HT-29 (cell line): ENCODE results near the gene FANCC. TPM values are rescaled to one million over a fixed set of nuclear protein-coding genes. Genes with fewer than 3 reads are reported as not detected.

ENCODE experiments used
- DNase-seq: peaks from one replicate; pipeline ENCODE4 v3.0.0-alpha.2; 2015; ENCODE audit warnings: low spot score
- total RNA-seq: library from RNA; depleted of rRNA; stranded (reverse); fragments of >200 nt; shearing (Covaris generic); gene quantifications from 2 replicates; pipeline ENCODE4 v1.2.3, GENCODE V29; 2014

Gene FANCC
- total RNA-seq, 1 experiment from 2014 or later: 10.6 TPM

DNA sequence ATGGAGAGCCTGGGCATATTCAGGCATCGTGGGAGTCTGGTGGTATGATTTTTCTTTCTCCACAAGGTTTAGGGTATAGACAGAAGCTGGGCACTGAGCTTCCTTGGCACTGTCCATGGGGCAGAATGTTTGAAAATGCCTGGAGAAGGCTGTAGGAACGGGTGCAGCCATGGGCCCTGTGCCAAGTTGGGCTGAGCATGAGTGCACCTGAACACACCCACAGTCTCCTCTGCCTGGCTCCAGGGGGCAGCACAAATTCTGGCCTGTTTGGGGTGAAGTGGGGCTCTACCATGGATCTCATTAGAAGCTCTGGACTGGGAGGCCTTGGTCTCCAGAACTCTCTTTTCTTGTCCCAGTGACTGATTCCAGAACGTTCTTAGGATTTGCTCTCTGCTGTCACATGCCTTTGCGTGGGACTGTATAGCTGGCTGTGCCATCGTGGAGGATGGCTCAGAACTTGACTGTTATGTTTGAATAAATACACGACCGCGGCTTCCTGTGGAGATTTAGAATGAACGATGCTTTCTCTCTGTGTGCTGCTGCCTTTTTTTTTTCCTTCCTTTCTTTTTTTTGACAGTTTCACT lies 229.8 kb downstream of the FANCC start:
- DNase-seq: peak; percentile 69

- no peak for DNase-seq
Observed at GRCh38 chr9:95086564-95086955, 230.9 kb downstream of the FANCC start.

- no peak for DNase-seq
Observed at GRCh38 chr9:95085861-95086563, 231.5 kb downstream of the FANCC start.

DNA sequence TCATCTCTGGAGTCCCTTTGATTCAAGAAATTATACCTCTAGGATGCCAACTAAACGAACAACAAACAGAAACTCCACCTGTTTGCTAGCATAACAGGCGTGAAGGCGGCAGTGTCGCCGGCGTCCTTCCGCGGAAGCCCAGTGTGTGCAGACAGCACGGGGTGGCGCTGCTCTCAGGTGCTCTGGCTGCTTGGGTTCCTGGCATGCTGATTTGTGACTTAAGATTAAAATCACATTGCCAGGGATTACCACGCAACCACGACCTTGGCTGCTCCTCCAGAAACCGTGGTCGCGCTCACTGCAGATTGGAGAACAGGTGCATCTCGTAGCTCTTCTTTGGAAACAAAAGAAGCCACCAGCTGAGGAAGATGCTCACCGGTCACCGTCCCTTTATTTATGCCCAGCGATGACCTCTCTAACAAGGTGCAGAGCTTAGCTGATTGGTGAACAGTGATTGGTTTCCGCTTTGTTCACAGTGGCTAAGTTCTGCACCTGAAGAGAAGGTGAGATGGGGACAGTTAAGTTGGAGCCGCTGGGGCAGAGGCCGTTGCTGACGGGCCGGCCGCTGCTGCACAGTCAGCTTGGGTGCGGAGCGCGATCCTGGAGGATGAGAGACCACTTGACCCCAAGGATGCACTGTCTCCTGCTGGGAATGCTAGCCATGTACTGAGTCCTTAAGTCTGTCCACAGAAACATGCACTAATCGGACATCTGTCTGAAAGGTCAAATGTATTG lies 232.3 kb downstream of the FANCC start:
- no peak for DNase-seq

DNA sequence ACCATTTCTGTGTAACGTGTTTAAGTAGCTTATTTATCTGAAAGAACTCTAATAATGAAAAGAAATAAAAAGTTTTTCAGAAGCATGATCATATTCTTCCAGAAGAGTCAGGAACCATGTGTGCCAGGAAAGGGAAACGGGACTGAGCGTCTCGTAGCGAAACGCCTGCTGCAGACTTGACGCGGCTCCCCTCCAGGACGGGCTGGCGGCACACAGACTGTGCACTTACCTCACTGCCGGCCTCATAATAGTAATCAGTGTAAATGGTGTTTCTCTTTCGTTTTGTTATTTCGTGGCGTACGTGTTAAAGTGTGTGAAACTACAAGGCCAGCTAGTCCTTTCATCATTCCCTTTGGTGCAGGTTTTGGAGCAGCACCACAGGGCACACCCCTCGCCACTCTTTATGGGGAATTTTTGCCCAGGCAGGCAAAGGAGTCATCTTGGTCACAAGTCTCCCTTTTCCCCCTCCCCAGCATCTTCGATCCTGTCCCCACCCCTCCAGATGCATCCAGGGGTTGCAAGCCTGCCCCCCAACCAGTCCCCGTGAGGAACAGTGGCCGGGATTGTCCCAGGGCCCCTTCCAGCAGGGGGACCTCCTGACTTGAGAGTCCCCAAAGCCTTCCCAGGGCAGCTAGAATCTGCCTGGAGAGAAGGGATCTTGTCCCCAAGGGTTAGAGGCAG lies 233.1 kb downstream of the FANCC start:
- no peak for DNase-seq

DNA sequence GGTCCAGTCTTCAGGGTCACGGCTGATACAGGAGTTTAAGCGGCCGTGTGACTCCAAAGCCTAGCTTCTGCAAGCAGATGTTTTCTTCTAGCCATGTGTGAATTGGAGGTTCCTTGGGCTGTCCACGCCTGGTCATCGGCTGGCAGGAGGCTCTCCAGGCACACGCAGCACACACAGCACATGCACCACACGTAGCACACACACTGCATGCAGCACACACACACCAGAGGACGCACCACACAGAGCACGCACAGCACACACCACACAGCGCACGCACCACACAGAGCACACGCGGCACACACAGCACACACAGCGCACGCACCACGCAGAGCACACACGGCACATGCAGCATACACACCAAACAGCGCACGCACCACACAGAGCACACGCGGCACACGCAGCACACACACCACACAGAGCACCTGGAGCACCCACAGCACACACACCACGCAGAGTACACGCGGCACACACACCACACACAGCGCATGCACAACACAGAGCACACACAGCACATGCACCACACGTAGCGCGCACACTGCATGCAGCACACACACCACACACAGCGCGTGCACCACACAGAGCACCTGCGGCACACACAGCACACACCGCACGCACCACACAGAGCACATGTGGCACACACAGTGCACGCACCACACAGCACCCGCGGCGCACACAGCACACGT lies 234.3 kb downstream of the FANCC start:
- DNase-seq: no peak

DNA sequence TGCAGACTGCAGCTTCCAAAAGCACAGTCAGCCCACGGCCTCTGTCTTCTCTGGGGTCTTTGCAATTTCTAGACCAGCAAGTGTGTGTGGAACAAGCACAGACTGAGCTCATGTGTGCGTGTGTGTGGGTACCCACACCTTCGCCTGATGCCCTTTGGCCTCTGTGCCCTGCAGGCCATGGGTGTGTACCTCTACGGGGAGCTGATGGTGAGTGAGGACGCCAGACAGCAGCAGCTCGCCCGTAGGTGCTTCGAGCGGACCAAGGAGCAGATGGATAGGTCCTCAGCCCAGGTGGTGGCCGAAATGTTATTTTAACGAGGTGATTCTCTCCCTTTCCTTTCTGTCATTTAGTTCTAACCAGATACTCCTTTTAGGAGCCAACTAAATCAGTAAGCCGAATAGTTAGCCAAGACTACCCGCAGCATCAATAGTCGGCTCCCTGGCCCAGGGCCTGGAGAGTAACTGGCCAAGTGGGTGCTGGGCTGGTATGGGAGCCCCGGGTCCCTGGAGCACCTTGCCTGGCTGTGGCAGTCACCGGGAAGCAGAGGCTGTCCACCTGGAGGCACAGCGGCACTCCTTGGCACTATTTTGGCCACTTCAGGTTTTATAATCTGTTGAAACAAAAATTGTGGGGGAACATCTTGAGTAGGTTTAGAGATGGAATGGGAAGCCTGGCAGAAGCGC lies 235.0 kb downstream of the FANCC start:
- DNase-seq: no peak

DNA sequence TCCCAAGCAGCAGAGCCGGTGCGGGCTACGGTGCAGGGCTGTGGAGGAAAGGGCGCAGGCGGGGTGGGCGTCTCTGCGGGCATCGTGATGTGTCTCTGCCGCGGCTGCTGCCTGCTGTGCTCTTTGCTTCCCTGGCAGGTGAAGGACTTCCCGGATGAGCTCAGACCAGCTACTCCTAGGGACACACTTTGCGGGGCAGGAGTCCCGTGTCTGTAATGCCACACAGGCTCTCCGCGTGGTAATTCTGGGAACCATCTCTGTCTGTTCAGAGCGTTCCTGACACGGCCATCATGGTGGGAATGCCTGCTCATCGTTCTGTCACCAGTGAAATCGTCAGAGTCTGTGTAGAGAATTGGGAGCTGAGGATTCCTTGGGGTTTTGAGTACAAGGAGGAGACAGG lies 235.5 kb downstream of the FANCC start:
- no peak for DNase-seq

GRCh38 chr9:95080961-95081647 lies 236.4 kb downstream of the FANCC start:
- no peak for DNase-seq

GRCh38 chr9:95079461-95079860 lies 238.0 kb downstream of the FANCC start:
- DNase-seq: no peak

- DNase-seq: no peak
Observed at GRCh38 chr9:95078939-95079338, 238.6 kb downstream of the FANCC start.

GRCh38 chr9:95078511-95078910 lies 239.0 kb downstream of the FANCC start:
- DNase-seq: no peak

GRCh38 chr9:95077766-95078370 lies 239.6 kb downstream of the FANCC start:
- no peak for DNase-seq

DNA sequence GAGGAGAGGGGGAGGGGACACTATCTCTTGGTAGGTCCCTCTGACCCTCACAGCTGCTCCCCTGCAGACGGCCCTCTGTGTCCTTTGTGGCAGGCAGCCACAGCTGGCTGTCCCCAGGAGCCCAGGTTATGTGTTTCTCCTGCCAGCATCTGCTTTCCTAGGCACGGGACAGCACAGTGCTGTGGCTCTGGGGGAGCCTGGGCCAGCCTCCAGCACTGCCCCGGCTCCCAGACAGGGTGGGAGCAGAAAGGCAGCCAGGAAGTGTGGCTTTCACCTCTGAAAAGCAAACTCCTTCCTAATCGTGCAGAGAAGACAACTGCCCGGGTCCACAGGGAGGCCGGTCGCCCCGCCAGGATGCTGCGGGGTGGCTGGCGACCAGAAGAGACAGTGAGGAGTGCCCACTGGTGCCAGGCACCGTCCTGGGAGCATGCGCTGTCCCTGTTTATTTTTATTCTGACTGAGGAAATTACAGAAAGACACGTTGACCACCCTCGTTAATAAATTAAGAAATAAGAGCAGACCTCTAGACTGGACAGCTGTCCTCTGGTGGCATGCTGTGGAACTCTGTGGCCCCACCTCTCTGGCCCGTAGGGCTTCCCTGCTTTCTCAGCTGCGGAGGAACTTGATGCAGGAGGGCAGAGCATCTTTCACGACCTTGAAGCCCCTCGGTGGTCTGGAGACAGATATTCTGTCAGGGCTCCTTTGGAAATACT lies 240.3 kb downstream of the FANCC start:
- DNase-seq: no peak

GRCh38 chr9:95076696-95077052 lies 240.8 kb downstream of the FANCC start:
- DNase-seq: no peak

DNA sequence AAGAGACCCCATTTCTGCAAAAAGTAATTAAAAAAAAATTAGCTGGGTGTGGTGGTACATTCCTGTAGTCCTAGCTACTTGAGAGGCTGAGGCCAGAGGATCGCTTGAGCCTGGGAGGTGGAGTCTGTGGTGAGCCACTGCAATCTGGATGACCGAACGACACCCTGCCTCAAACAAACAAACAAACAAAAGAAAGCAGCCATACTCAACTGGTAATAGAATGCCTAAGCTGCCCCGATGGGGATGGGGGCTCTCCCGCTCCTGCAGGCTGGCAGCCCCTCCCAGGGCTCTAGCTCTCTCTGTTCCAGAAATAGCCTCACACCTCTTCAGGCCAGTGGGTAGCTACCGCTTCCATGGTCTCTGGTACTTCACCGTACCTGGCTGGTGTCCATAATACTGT lies 241.8 kb downstream of the FANCC start:
- no peak for DNase-seq

GRCh38 chr9:95074632-95075031 lies 242.9 kb downstream of the FANCC start:
- DNase-seq: no peak

- DNase-seq: no peak
Observed at GRCh38 chr9:95073918-95074317, 243.6 kb downstream of the FANCC start.

DNA sequence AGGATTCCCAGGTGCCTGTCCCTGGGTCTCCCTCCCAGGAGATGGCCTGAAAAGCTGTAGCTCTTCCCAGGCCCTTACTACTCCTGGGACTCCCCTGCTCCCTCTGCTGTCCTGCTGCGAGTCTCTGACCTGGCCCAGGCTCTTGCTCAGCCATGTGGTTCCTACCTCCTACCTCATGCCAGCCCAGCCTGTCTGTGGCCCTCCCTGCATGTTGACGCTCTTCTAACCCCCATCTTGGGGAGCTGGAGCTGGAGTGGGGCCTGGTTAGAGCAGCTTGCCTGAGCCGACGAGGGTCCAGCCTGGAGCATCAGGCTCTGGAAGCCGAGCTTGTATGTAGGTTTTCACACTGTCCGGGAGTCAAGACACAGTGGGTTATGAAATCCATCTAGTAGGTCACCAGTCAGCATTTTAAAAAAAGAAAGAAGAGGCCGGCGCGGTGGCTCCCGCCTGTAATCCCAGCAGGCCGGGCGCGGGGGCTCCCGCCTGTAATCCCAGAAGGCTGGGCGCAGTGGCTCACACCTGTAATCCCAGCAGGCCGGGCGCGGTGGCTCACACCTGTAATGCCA lies 244.4 kb downstream of the FANCC start:
- peak; percentile 29 for DNase-seq
